ENCODE results near the gene SLC6A18. TPM values are rescaled to one million over a fixed set of nuclear protein-coding genes. Genes with fewer than 3 reads are reported as not detected.

Gene SLC6A18
- total and polyA plus RNA-seq, 9 donors: not detected

DNA sequence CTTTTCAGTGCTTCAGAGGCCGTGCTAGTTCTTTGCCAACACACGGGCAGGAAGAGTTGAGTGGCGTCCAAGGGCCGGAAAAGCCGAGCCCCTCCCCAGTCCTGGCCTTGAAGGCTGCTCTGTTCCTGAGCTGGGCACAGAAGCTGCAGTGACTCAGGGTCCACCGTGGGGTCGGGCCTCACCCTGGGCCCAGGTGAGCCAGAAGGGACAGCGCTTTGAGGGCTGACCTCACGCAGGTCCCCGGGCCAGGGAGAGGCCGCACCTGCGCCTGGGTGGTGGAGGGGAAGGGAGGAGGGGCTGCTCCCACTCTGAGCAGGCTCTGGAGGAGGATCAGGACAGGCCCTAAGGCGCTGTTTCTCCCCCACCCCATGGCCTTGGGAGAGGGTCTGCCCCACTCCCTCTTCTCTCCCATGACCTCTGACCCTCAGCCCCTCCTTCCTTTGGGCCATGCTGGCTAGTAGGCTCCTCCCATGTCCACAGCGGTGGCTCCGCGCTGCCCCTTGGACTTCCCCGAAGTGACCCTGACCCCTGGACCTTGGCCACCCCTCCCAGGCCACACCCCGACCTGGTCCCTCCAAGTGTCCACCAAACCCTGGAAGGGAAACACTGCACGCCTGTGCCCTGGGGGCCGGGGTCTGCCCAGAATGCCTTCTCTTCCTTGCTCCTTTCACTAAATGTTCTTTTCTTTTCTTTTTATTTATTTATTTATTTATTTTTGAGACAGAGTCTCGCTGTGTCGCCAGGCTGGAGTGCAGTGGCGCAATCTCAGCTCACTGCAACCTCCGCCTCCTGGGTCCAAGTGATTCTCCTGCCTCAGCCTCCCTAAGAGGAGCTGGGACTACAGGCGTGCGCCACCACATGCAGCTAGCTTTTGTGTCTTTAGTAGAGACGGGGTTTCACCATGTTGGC is 43.5 kb upstream of the SLC6A18 start:
- H3K27me3 ChIP-seq (ENCODE audit: control insufficient read depth, insufficient read depth, low read length): peaks cover 3% of the 10 kb centered on the region
- H3K27ac ChIP-seq (ENCODE audit: low read length): no peak overlapping the region
- no peaks in the 10 kb centered on the region for H3K36me3 ChIP-seq (ENCODE audit: control insufficient read depth, insufficient read depth, low read length)
- DNase-seq: no peak
- peaks cover 21% of the 10 kb centered on the region for H3K4me1 ChIP-seq (ENCODE audit: control insufficient read depth, insufficient read depth, low read length)
- 75% methylated on average over 20 of the region's 27 CpGs for WGBS (ENCODE audit: insufficient coverage)
- H3K9me3 ChIP-seq (replicated peaks; ENCODE audit: control insufficient read depth, low read depth, low read length): no peaks in the 10 kb centered on the region
- H3K4me3 ChIP-seq (ENCODE audit: low read length): no peak overlapping the region

GRCh38 chr5:1182360-1182632 is 42.9 kb upstream of the SLC6A18 start:
- Histone ChIP-seq H3K4me1 (ENCODE audit: control insufficient read depth, insufficient read depth, low read length) (peaks cover 21% of the 10 kb centered on the region), H3K27ac (ENCODE audit: low read length) (no peak overlapping the region), H3K9me3 (replicated peaks; ENCODE audit: control insufficient read depth, low read depth, low read length) (no peaks in the 10 kb centered on the region), H3K4me3 (ENCODE audit: low read length) (no peak overlapping the region), H3K36me3 (ENCODE audit: control insufficient read depth, insufficient read depth, low read length) (no peaks in the 10 kb centered on the region), H3K27me3 (ENCODE audit: control insufficient read depth, insufficient read depth, low read length) (peaks cover 3% of the 10 kb centered on the region)
- DNase-seq: no peak
- WGBS (ENCODE audit: insufficient coverage): 86% methylated on average over 6 of the region's 7 CpGs

DNA sequence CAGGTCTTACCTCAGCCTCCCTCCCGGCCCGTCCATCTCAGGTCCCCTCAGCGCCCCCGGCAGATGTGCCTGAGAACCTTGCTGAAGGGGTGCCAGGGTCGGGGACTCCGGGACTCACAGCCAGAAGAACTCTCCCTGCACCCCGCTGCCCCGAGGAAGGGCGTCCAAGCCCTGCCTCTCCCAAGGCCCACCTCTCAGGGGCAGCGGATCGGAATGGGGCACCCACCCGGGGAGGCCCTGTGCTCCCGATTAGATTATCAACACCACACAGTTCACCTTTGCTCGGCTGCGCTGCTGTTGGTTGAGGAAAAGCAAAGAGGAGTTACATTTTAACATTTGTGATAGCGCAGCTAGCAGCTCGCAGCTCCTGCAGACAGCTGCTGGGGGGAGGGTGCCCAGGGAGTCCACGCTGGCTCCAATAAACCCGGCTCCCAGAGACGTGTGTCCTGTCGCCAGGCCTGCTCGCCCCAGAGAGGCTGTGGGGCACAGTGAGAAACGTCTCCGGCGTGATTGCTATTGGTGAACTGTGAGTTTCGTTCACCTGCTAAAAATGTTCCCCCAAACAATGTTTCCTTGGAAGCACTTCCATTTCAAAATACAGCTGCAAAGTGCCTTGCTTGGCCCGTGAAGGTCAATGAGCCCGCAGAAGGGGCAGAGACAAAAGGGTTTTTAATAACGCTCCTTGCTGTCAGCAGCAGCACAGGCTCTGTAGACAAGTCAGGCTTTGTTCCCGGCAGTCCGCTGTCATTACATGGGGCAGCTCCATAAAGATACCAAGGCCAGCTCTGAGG is 42.4 kb upstream of the SLC6A18 start:
- DNase-seq: no peak
- Histone ChIP-seq H3K27me3 (ENCODE audit: control insufficient read depth, insufficient read depth, low read length) (peaks cover 3% of the 10 kb centered on the region), H3K4me1 (ENCODE audit: control insufficient read depth, insufficient read depth, low read length) (peaks cover 21% of the 10 kb centered on the region), H3K27ac (ENCODE audit: low read length) (no peak overlapping the region), H3K9me3 (replicated peaks; ENCODE audit: control insufficient read depth, low read depth, low read length) (no peaks in the 10 kb centered on the region), H3K36me3 (ENCODE audit: control insufficient read depth, insufficient read depth, low read length) (no peaks in the 10 kb centered on the region), H3K4me3 (ENCODE audit: low read length) (no peak overlapping the region)
- WGBS (ENCODE audit: insufficient coverage): 55% methylated on average over 20 of the region's 31 CpGs

- Histone ChIP-seq H3K4me3 (ENCODE audit: low read length) (no peak overlapping the region), H3K36me3 (ENCODE audit: control insufficient read depth, insufficient read depth, low read length) (no peaks in the 10 kb centered on the region), H3K4me1 (ENCODE audit: control insufficient read depth, insufficient read depth, low read length) (peaks cover 19% of the 10 kb centered on the region), H3K27ac (ENCODE audit: low read length) (no peak overlapping the region), H3K9me3 (replicated peaks; ENCODE audit: control insufficient read depth, low read depth, low read length) (no peaks in the 10 kb centered on the region), H3K27me3 (ENCODE audit: control insufficient read depth, insufficient read depth, low read length) (peaks cover 3% of the 10 kb centered on the region)
- 61% methylated on average over 10 of the region's 18 CpGs for WGBS (ENCODE audit: insufficient coverage)
- no peak for DNase-seq
Observed at GRCh38 chr5:1183424-1184162, 41.6 kb upstream of the SLC6A18 start.

GRCh38 chr5:1184163-1184470 is 41.1 kb upstream of the SLC6A18 start:
- no peak overlapping the region for H3K27ac ChIP-seq (ENCODE audit: low read length)
- no peaks in the 10 kb centered on the region for H3K36me3 ChIP-seq (ENCODE audit: control insufficient read depth, insufficient read depth, low read length)
- peaks cover 3% of the 10 kb centered on the region for H3K27me3 ChIP-seq (ENCODE audit: control insufficient read depth, insufficient read depth, low read length)
- no peaks in the 10 kb centered on the region for H3K9me3 ChIP-seq (replicated peaks; ENCODE audit: control insufficient read depth, low read depth, low read length)
- no peak overlapping the region for H3K4me3 ChIP-seq (ENCODE audit: low read length)
- peaks cover 14% of the 10 kb centered on the region for H3K4me1 ChIP-seq (ENCODE audit: control insufficient read depth, insufficient read depth, low read length)
- 78% methylated on average over 4 of the region's 8 CpGs for WGBS (ENCODE audit: insufficient coverage)
- no peak for DNase-seq

GRCh38 chr5:1184481-1184880 is 40.7 kb upstream of the SLC6A18 start:
- 91% methylated on average over 6 of the region's 7 CpGs for WGBS (ENCODE audit: insufficient coverage)
- peaks cover 14% of the 10 kb centered on the region for H3K4me1 ChIP-seq (ENCODE audit: control insufficient read depth, insufficient read depth, low read length)

GRCh38 chr5:1185038-1185627 is 40.0 kb upstream of the SLC6A18 start:
- no peaks in the 10 kb centered on the region for H3K9me3 ChIP-seq (replicated peaks; ENCODE audit: control insufficient read depth, low read depth, low read length)
- H3K27me3 ChIP-seq (ENCODE audit: control insufficient read depth, insufficient read depth, low read length): peaks cover 8% of the 10 kb centered on the region
- whole genome bisulfite sequencing (ENCODE audit: insufficient coverage): 88% methylated on average over 7 of the region's 10 CpGs
- DNase-seq: no peak
- H3K4me1 ChIP-seq (ENCODE audit: control insufficient read depth, insufficient read depth, low read length): peaks cover 14% of the 10 kb centered on the region
- no peaks in the 10 kb centered on the region for H3K36me3 ChIP-seq (ENCODE audit: control insufficient read depth, insufficient read depth, low read length)
- H3K27ac ChIP-seq (ENCODE audit: low read length): no peak overlapping the region
- no peak overlapping the region for H3K4me3 ChIP-seq (ENCODE audit: low read length)

More at GRCh38 chr5:1184481-1184880, 40.7 kb upstream of the SLC6A18 start:
- Histone ChIP-seq H3K27me3 (ENCODE audit: control insufficient read depth, insufficient read depth, low read length) (peaks cover 6% of the 10 kb centered on the region), H3K4me3 (ENCODE audit: low read length) (no peak overlapping the region), H3K36me3 (ENCODE audit: control insufficient read depth, insufficient read depth, low read length) (no peaks in the 10 kb centered on the region), H3K27ac (ENCODE audit: low read length) (no peak overlapping the region), H3K9me3 (replicated peaks; ENCODE audit: control insufficient read depth, low read depth, low read length) (no peaks in the 10 kb centered on the region)
- no peak for DNase-seq

DNA sequence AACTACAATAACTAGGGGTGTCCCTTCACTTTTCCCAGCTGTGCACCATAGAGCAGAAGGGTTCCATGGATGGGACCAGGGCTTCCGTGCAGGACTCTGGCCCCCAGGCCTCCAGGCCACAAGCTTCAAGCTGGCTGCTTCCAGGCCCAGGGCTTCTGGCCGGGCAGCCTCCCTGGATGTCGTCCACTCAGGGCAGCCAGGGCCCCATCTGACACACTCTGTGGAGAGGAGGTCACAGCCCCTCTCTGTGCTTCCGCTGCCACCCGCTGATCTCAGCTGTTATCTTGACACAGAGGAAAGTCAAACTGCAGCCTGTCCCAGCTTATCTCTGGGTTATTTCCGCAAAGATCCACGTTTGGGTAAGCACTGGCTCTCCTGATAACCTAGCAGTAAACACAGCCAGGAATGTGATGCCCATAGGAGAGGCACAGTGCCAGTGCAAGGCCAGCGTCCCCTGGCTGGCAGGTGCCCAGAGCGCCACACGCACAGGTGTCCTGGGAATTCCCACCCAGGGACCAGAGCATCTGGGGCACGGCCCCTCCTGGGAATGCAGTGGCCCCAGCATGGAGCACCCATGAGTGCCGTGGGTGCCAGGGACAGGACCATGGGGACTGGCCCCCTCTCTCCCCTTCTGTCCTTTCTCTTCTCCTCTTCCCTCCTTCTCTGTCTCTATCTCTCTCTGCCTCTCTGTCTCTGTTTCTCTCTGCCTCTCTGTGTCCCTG is 39.4 kb upstream of the SLC6A18 start:
- Histone ChIP-seq H3K27me3 (ENCODE audit: control insufficient read depth, insufficient read depth, low read length) (peaks cover 11% of the 10 kb centered on the region), H3K9me3 (replicated peaks; ENCODE audit: control insufficient read depth, low read depth, low read length) (no peaks in the 10 kb centered on the region), H3K27ac (ENCODE audit: low read length) (no peak overlapping the region), H3K4me1 (ENCODE audit: control insufficient read depth, insufficient read depth, low read length) (peaks cover 14% of the 10 kb centered on the region), H3K36me3 (ENCODE audit: control insufficient read depth, insufficient read depth, low read length) (no peaks in the 10 kb centered on the region), H3K4me3 (ENCODE audit: low read length) (no peak overlapping the region)
- 65% methylated on average over 12 of the region's 12 CpGs for WGBS (ENCODE audit: insufficient coverage)
- DNase-seq: no peak

- Histone ChIP-seq H3K36me3 (ENCODE audit: control insufficient read depth, insufficient read depth, low read length) (no peaks in the 10 kb centered on the region), H3K27ac (ENCODE audit: low read length) (no peak overlapping the region), H3K4me1 (ENCODE audit: control insufficient read depth, insufficient read depth, low read length) (peaks cover 14% of the 10 kb centered on the region), H3K4me3 (ENCODE audit: low read length) (no peak overlapping the region), H3K9me3 (replicated peaks; ENCODE audit: control insufficient read depth, low read depth, low read length) (no peaks in the 10 kb centered on the region), H3K27me3 (ENCODE audit: control insufficient read depth, insufficient read depth, low read length) (peaks cover 14% of the 10 kb centered on the region)
- 62% methylated on average over 13 of the region's 18 CpGs for WGBS (ENCODE audit: insufficient coverage)
- DNase-seq: no peak
Observed at GRCh38 chr5:1186351-1187233, 38.6 kb upstream of the SLC6A18 start.

Measured in muscle of leg (tissue), 11 donors.